Gastrocnemius medialis (tissue), 4 donors: ENCODE measurements around the gene CELF4.

Experiments used
- POLR2A ChIP-seq, 2 donors: fragments of 450-650 bp; IDR thresholded peaks; one replicate each; pipeline ENCODE4 v1.6.1; 2017; ENCODE audit warnings: antibody characterized with exemption in 2 of 2, mild to moderate bottlenecking in 2 of 2, moderate library complexity in 2 of 2
- TF ChIP-seq, protein P1 (sequence below), 5 experiments: fragments of 450-650 bp in 3 of 5; fragments of 200-600 bp in 2 of 5; sonication (generic) in 2 of 5; IDR thresholded peaks in 4 of 5; conservative IDR thresholded peaks in 1 of 5; 1 replicate in 4 of 5; 2 replicates in 1 of 5; pipeline ENCODE4 v1.5.1; 2016 to 2019; ENCODE audit warnings: antibody characterized with exemption in 5 of 5, mild to moderate bottlenecking in 3 of 5, moderate library complexity in 3 of 5

DNA sequence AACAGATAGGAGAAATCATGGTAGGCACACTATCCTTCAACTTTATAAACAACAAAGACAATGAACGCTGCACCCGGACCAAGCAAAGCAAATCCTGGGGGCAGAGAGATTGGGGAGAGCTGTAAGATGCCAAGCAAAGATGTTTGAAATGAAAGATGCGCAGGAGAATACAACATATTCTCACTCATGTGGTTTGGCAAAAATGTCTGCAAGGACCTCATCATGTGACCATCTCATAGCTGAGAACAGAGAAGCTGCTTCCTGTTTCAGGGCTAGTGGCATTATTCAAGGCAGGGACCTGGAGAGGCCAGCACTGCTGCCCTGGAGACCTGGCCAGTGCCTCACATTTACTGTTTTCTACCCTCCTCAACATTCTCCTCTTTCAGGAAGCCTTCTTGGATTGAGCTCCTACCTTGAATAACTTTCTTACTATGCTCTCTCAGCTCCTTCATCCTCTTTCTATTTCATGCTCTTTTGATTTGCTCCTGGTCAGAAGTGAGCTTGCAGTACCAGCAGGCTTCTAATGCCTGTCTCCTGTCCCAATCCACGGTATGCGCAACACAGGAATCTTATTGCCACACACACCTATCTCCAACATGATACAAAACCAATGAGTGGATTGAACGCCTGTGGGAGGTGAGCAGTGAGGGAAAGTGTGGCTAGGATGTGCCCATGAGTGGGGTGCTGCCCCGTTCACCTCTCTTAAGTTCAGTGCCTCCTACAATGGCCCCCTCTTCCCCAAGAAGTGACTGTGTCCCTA lies 133.0 kb downstream of the CELF4 start:
- no peak for TF ChIP-seq POLR2A (IDR thresholded peaks at IDR 0.05)
- TF ChIP-seq, protein P1, sequence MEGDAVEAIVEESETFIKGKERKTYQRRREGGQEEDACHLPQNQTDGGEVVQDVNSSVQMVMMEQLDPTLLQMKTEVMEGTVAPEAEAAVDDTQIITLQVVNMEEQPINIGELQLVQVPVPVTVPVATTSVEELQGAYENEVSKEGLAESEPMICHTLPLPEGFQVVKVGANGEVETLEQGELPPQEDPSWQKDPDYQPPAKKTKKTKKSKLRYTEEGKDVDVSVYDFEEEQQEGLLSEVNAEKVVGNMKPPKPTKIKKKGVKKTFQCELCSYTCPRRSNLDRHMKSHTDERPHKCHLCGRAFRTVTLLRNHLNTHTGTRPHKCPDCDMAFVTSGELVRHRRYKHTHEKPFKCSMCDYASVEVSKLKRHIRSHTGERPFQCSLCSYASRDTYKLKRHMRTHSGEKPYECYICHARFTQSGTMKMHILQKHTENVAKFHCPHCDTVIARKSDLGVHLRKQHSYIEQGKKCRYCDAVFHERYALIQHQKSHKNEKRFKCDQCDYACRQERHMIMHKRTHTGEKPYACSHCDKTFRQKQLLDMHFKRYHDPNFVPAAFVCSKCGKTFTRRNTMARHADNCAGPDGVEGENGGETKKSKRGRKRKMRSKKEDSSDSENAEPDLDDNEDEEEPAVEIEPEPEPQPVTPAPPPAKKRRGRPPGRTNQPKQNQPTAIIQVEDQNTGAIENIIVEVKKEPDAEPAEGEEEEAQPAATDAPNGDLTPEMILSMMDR (IDR thresholded peaks at IDR 0.05 in 4 of 5, conservative IDR thresholded peaks at IDR 0.05 in 1 of 5), result no peak
